Hematopoietic multipotent progenitor cell (in vitro differentiated cells): Measurements from ENCODE around the gene COL13A1. TPM values are rescaled to one million over a fixed set of nuclear protein-coding genes. Genes with fewer than 3 reads are reported as not detected.

Experiments
- DNase-seq, 3 donors: peaks; one replicate each; pipeline ENCODE4 v3.0.0-alpha.2; 2011 to 2015; ENCODE audit warnings: low read depth in 2 of 3, low spot score in 2 of 3
- total RNA-seq: library from RNA; depleted of rRNA; stranded (reverse); fragments of >200 nt; gene quantifications from one replicate; pipeline ENCODE4 v1.2.3, GENCODE V29; 2012

Gene COL13A1
- total RNA-seq, 1 donor, result under 0.01 TPM

- DNase-seq, result no peak
Observed at GRCh38 chr10:69960606-69960987, 158.9 kb downstream of the COL13A1 start.

GRCh38 chr10:69960988-69961880 is 159.5 kb downstream of the COL13A1 start:
- DNase-seq, result no peak

- DNase-seq, result peak in 1 of 3 donors; percentile 3
Observed at GRCh38 chr10:69961881-69962745, 160.4 kb downstream of the COL13A1 start.

- DNase-seq, result no peak
Observed at GRCh38 chr10:69962746-69963135, 161.0 kb downstream of the COL13A1 start.

- DNase-seq, result no peak
Observed at GRCh38 chr10:69963178-69963834, 161.6 kb downstream of the COL13A1 start.

GRCh38 chr10:69963835-69964710 is 162.4 kb downstream of the COL13A1 start:
- DNase-seq, result no peak

GRCh38 chr10:69965086-69965485 is 163.4 kb downstream of the COL13A1 start:
- no peak for DNase-seq

GRCh38 chr10:69965919-69966662 is 164.4 kb downstream of the COL13A1 start:
- DNase-seq, result no peak

GRCh38 chr10:69968830-69969229 is 167.1 kb downstream of the COL13A1 start:
- DNase-seq, result no peak

- DNase-seq, result no peak
Observed at GRCh38 chr10:69969977-69970376, 168.3 kb downstream of the COL13A1 start.

- no peak for DNase-seq
Observed at GRCh38 chr10:69972981-69973397, 171.3 kb downstream of the COL13A1 start.

GRCh38 chr10:69973678-69974077 is 172.0 kb downstream of the COL13A1 start:
- DNase-seq, result no peak

- no peak for DNase-seq
Observed at GRCh38 chr10:69974551-69975155, 172.9 kb downstream of the COL13A1 start.

- DNase-seq, result no peak
Observed at GRCh38 chr10:69976795-69977546, 175.3 kb downstream of the COL13A1 start.

- DNase-seq, result no peak
Observed at GRCh38 chr10:69979174-69979573, 177.5 kb downstream of the COL13A1 start.

GRCh38 chr10:69980672-69981071 is 179.0 kb downstream of the COL13A1 start:
- DNase-seq, result no peak

GRCh38 chr10:69988094-69988493 is 186.4 kb downstream of the COL13A1 start:
- no peak for DNase-seq

- no peak for DNase-seq
Observed at GRCh38 chr10:69991151-69991550, 189.4 kb downstream of the COL13A1 start.
